GM21381 (cell line): ENCODE results near the gene HS6ST3.

Experiments used
- ATAC-seq: cut with Tn5 transposase; IDR thresholded peaks from one replicate; pipeline ENCODE4 v1.9.1; 2021; ENCODE audit warnings: mild to moderate bottlenecking, moderate library complexity; ENCODE audit not compliant: unreplicated experiment

Gene HS6ST3

DNA sequence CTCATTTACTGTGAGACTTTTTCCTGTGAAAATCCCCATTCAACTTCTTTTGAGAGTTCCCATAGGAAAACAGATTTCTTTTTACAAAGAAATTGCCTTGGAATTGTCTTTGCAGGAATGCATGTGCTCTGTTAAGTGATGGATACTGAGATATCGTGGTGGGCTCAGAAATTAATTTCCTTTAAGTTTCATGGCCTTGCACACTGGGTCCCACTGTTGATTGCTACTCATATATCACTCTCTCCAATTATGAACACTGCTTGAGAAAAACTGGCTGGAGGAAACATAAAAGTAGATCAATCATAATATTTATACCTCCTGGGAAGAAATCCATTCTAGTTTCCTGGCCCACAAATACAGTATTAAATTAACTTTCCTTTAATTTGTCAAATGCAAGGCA is 773.1 kb downstream of the HS6ST3 start:
- no peak for ATAC-seq

GRCh38 chr13:96871469-96871868 is 781.6 kb downstream of the HS6ST3 start:
- ATAC-seq = no peak

DNA sequence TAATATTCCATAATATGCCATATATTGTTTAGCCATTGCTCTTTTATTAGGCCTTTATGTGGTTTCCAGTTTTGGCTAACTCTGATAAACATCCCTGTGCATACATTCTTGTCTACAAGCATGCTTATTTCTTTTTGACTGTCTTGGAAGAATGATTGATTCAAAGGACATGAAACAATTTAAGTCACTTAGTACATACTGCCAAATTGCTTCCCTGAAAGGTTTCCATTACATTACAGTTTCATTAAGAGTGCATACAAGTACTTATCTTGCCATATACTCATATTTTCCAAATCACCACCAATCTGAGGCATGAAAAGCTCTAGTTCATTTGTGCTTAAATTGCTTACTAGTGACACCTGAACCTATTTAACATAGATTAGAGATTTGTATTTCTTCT is 790.5 kb downstream of the HS6ST3 start:
- ATAC-seq = no peak
